NCI-H2081 treated with DMSO at 0.1 percent for 48 hours (cell line): ENCODE results near the gene NFATC2.

Experiments used
- DNase-seq: peaks from one replicate; lab custom pipeline; 2025; lab: John Stamatoyannopoulos, UW

The NFATC2 gene

GRCh38 chr20:51429696-51430095 lies 112.8 kb downstream of the NFATC2 start:
- DNase-seq = no peak

GRCh38 chr20:51429144-51429482 lies 113.4 kb downstream of the NFATC2 start:
- no peak for DNase-seq

GRCh38 chr20:51428401-51429143 lies 113.9 kb downstream of the NFATC2 start:
- no peak for DNase-seq

DNA sequence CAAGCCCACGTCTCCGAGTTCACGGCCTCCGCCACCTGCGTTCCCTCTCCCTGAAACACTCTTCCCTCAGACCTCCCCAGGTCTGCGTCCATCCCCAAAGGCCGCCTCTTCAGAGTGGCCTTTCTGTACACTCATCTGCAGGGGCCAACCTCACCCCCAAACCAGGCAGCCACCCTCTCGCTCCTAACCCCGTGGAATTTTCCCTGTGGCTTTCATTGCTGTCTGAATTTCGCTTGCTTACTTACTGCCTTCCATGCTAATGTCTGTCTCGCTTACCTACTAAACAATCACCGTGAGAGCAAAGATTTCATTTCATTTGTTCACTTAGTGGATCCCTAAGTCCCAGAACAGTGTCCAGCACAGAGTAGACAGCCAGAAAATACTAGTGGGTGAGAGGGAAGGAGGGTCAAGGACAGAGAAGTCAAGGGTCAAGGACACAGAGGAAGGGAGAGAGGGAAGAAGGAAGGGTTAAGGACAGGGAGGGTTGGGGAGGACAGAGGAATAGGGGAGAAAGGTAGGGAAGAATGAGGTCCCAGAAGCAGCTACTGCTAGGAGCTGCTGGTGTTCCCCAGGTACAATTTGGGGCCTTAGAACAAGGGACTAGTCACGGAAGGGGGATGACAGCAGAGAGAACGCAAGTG lies 114.7 kb downstream of the NFATC2 start:
- no peak for DNase-seq

- DNase-seq = no peak
These were observed 115.5 kb downstream of the NFATC2 start for GRCh38 chr20:51426718-51427650.

DNA sequence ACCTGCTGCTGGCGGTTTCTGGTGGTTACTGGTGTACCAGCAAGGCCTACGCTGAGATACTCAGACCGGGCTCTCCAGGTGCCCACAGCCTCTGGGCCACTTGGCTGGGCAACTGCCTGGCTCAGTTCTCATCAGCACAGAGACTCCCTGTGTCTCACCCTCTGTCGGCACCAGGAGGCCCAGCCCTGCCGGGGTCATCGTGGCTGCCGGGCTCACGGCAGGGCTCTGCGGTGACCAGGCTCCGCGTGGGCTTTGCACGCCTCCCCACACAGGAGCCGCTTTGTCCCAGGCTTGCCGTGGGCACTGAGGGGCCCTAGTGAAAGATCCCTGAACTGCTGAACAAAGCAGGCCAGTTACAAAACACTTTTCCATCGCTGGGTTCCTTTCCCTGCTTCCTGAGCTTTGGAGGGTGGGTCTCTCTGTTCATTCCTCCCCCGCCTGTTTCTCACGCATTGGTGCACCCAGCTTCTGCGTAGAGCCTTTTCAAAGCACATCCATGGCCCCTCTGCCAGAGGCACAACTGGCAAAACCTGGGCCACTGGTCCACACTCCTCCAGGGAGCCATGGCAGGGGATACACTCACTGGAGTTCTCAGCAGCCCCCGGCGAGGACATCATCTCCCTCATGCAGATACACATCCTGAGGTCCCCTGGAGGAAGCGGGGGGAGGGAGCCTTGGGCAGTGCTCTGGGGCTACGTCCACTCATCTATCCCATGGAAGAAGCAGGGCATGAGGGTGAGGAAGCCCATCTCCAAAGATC lies 117.0 kb downstream of the NFATC2 start:
- no peak for DNase-seq

GRCh38 chr20:51424270-51425117 lies 118.0 kb downstream of the NFATC2 start:
- no peak for DNase-seq

DNA sequence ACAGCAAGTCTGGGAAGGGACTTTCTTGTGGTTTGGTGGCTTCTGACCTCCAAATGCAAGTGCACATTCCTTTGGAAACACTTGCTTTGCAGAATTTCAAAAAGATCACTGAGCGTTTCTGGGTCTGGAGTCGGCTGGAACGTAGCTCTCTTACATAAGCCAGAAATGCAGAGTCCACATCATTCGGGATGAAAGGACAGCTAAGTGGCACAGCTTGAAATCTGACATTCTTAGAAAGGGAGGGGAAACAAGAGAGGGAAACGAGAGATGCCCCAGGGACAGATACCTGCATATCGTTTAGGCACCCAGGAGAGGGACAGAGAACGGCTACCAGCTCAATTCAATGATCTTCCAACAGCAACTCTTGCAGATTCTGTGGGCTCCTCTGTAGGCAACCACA lies 118.7 kb downstream of the NFATC2 start:
- no peak for DNase-seq

DNA sequence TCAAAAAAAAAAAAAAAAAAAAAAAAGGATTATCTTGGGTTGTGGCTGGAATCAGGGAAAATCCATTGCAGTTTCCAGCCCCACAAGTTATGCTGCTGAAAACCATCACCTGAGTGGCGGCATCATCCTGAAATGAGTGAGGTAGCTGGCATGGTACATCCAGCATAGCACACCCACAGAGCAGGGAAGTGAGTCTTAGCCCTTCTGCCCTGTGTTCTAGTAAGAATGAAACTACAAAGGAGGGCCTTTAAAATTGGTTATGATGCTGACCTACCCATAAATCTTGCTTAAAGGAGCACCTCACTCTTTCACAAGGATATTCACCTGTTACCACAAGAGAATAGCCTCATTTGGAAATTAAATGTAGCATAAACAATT lies 119.2 kb downstream of the NFATC2 start:
- DNase-seq = no peak

GRCh38 chr20:51422514-51423289 lies 119.8 kb downstream of the NFATC2 start:
- DNase-seq = no peak

DNA sequence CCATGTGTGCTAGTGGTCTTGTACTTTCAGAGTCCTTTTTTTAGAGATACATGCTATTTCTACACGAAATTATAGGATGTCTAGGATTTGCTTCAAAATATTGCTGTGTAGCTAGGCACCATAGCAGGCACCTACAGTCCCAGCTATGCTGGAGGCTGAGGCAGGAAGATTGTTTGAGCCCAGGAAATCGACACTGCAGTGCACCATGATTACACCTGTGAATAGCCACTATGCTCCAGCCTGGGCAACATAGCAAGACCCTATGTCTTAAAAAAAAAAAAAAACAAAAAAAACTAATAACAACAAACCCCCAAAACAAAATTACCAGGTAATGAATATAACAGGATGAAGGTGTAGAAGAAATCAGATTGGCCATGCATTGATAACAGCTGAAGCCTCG lies 121.7 kb downstream of the NFATC2 start:
- no peak for DNase-seq

GRCh38 chr20:51420111-51420510 lies 122.4 kb downstream of the NFATC2 start:
- no peak for DNase-seq

- no peak for DNase-seq
These were observed 122.9 kb downstream of the NFATC2 start for GRCh38 chr20:51419646-51420045.

- no peak for DNase-seq
These were observed 123.3 kb downstream of the NFATC2 start for GRCh38 chr20:51419231-51419630.

GRCh38 chr20:51418137-51418529 lies 124.4 kb downstream of the NFATC2 start:
- DNase-seq = no peak

GRCh38 chr20:51417250-51418136 lies 125.0 kb downstream of the NFATC2 start:
- DNase-seq = no peak

DNA sequence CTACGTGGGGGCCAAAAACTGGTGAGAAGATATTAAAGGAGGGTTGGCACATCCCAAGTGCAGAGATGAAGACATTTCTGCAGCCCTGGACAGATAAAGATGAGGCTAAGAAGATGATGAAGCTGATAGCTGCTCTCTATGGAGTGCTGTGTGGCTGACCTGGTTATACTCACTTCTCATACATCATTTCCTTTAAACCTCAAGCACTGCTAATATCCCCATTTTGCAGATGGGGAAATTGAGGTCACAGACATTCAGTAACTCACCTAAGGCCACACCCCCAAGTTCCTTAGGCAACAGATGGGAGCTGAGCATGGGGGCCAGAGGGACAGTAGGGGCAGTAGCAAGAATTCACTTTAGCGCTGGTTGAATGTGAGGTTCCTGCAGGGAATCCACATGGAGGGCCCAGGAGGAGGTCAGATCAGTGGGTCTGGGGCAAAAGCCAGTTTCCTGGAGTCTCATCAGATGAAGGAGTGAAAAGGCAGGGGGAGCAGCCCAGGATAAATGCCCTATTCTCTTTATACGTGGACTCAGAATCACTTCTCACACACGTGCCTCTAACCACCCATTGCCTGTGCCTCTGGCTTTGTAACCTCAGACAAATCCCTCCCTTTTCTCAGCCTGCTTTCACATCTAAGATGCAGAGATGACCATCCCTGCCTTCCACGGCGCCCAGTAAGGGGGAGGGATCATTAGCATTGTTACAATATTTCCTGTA lies 125.8 kb downstream of the NFATC2 start:
- no peak for DNase-seq

- DNase-seq = no peak
These were observed 128.7 kb downstream of the NFATC2 start for GRCh38 chr20:51413857-51414256.
